ENCODE results near the gene ITK. TPM values are rescaled to one million over a fixed set of nuclear protein-coding genes. Genes with fewer than 3 reads are reported as not detected.
A peak's percentile ranks its signal among the peaks of the same experiment; 100 is the strongest.

Gene ITK
- total RNA-seq, 6 experiments from 2014 or later, result not detected

GRCh38 chr5:157143127-157143971 is 37.3 kb upstream of the ITK start:
- Mint-ChIP-seq H3K36me3 (ENCODE audit: low read depth) (peaks cover 6% of the 10 kb centered on the region), H3K9me3 (no peaks in the 10 kb centered on the region), H3K27ac (peak overlapping the region; percentile 87), H3K4me1 (ENCODE audit: low read depth) (peaks cover 29% of the 10 kb centered on the region), H3K4me3 (peak overlapping the region; percentile 97), H3K27me3 (ENCODE audit: insufficient read depth) (peaks cover 8% of the 10 kb centered on the region)
- no peak for DNase-seq
- no peak; the same call in 1 of the 2 replicates for TF ChIP-seq CTCF (IDR thresholded peaks at IDR 0.05)

- peaks cover 13% of the 10 kb centered on the region for H3K27me3 Mint-ChIP-seq (ENCODE audit: insufficient read depth)
- peak; percentile 67 for DNase-seq
- H3K4me1 Mint-ChIP-seq (ENCODE audit: low read depth), result peaks cover 13% of the 10 kb centered on the region
- peak; percentile 95 for TF ChIP-seq CTCF (IDR thresholded peaks at IDR 0.05)
- H3K27ac Mint-ChIP-seq, result no peak overlapping the region
- no peaks in the 10 kb centered on the region for H3K36me3 Mint-ChIP-seq (ENCODE audit: low read depth)
- no peaks in the 10 kb centered on the region for H3K9me3 Mint-ChIP-seq
- H3K4me3 Mint-ChIP-seq, result no peak overlapping the region
Observed at GRCh38 chr5:157148734-157149615, 31.7 kb upstream of the ITK start.

- no peak overlapping the region for H3K27ac Mint-ChIP-seq
- H3K9me3 Mint-ChIP-seq, result no peaks in the 10 kb centered on the region
- H3K27me3 Mint-ChIP-seq (ENCODE audit: insufficient read depth), result peaks cover 16% of the 10 kb centered on the region
- no peaks in the 10 kb centered on the region for H3K36me3 Mint-ChIP-seq (ENCODE audit: low read depth)
- no peak for TF ChIP-seq CTCF (IDR thresholded peaks at IDR 0.05)
- H3K4me1 Mint-ChIP-seq (ENCODE audit: low read depth), result peaks cover 11% of the 10 kb centered on the region
- H3K4me3 Mint-ChIP-seq, result no peak overlapping the region
- DNase-seq, result no peak
Observed at GRCh38 chr5:157150995-157151394, 29.6 kb upstream of the ITK start.

- H3K4me3 Mint-ChIP-seq, result no peak overlapping the region; the same call in 1 of the 2 replicates
- H3K4me1 Mint-ChIP-seq (ENCODE audit: low read depth), result no peaks in the 10 kb centered on the region
- H3K36me3 Mint-ChIP-seq (ENCODE audit: low read depth), result no peaks in the 10 kb centered on the region
- no peaks in the 10 kb centered on the region for H3K9me3 Mint-ChIP-seq
- no peak overlapping the region for H3K27ac Mint-ChIP-seq
- TF ChIP-seq CTCF (IDR thresholded peaks at IDR 0.05), result no peak
- H3K27me3 Mint-ChIP-seq (ENCODE audit: insufficient read depth), result peaks cover 13% of the 10 kb centered on the region
- no peak for DNase-seq
Observed at GRCh38 chr5:157155297-157155696, 25.3 kb upstream of the ITK start.

GRCh38 chr5:157157293-157157891 is 23.2 kb upstream of the ITK start:
- Mint-ChIP-seq H3K27ac (no peak overlapping the region), H3K4me1 (ENCODE audit: low read depth) (no peaks in the 10 kb centered on the region), H3K36me3 (ENCODE audit: low read depth) (no peaks in the 10 kb centered on the region), H3K9me3 (no peaks in the 10 kb centered on the region), H3K4me3 (no peak overlapping the region), H3K27me3 (ENCODE audit: insufficient read depth) (peaks cover 20% of the 10 kb centered on the region)
- DNase-seq, result no peak
- TF ChIP-seq CTCF (IDR thresholded peaks at IDR 0.05), result no peak

Data from HFFc6 (cell line).